Measurements from ENCODE around the gene GPX6. TPM values are rescaled to one million over a fixed set of nuclear protein-coding genes. Genes with fewer than 3 reads are reported as not detected.

Gene GPX6
- total RNA-seq, 2 donors from 2014 or later: not detected

Other genes with a start within 250 kb of the GPX6 start
- gene ZSCAN26, start 248.7 kb downstream of the GPX6 start, total RNA-seq: 10 to 100 TPM in 1 of 2 donors, 1 to 10 TPM in 1; 7.3 to 14.9 TPM
- gene PGBD1, start 234.2 kb downstream of the GPX6 start, total RNA-seq: 1 to 10 TPM; 1.1 to 1.3 TPM
- gene ZSCAN31, start 179.6 kb downstream of the GPX6 start, total RNA-seq: under 1 TPM; 0.77 to 0.86 TPM
- 1 to 10 TPM; 2.0 to 3.9 TPM for gene ZKSCAN3, start 165.8 kb downstream of the GPX6 start, total RNA-seq
- gene ZSCAN12, start 116.0 kb downstream of the GPX6 start, total RNA-seq: 1 to 10 TPM; 2.9 TPM
- gene ZSCAN23, start 72.3 kb downstream of the GPX6 start, total RNA-seq: under 1 TPM; 0.12 to 0.52 TPM
- not detected for gene GPX5, start 10.1 kb upstream of the GPX6 start, total RNA-seq